NCI-H345 (cell line): ENCODE measurements around the gene PEX16.

Experiments used
- DNase-seq: peaks from one replicate; lab custom pipeline; 2025; lab: John Stamatoyannopoulos, UW

PEX16 gene

DNA sequence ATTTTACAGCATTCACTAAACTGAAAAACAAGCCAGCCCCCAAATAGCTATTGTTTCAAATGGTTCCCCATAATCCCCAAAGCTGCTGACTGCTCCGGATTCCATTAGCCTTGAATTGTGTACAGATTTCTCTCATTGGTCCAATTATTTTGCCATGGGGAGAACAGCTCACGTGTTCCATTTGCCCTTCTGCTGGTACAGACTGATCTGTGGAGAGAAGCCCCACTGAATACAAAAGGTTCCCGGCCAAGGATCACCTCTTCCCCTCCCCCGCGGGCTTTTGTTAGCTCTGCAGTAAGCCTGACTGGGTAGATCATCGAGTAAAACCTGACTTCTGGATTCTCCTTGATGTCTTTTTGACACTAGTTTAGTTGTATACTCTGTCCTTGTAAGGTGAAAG, 41.3 kb downstream of the PEX16 start:
- DNase-seq, result no peak

DNA sequence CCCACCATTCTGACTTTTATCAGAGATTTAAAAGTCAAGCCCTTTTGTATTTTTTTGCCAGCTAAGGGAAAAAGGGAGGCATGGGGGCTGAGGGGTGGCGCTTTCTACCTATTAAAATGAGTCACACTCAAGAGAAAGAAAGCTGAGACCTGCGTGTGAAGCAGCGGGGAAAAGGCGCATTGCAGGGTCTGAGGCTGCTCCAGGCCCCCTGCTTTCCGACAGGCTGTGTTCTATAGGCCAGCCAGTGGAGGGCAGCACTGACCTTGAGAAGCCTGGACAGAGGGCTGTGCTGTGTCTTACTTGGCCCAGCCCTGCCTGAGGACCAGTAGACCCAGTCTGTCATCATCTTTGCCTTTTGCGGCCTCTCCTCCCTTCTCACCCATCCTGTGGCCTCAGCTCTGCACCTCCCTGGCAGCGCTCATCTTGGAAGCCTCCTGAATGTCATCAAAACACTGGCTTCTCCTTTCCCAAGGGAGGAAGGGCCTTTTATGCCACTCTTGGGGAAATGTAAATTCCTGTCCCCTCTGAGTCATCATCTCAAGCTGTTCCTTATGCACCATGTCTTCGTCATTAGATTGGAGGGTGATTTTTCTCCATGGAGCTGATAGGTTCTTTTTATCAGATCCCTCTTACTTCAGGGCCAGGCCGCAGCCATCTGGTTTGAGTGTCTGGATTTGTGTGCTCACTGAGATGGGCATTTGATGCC, 44.9 kb downstream of the PEX16 start:
- peak; percentile 45 for DNase-seq

DNA sequence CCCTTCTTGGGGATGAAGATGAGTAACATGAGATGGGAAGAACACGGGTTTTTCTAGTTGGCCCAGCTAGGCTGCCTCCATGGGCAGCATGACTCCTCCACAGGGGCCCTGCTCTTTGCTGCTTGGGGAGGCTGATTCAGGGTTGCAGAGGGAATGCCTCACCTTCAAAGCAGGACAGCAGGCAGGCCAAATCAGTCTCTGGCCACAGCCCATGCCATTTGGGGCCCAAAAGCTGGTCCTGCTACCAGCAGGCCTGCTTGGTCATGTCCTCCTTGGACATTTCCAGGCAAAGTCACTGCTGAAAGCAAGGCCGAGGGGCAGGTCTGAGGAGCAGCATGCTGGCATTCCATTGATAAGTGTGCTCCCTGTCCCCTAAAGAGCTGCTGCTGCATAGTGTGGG, 46.0 kb downstream of the PEX16 start:
- no peak for DNase-seq

DNA sequence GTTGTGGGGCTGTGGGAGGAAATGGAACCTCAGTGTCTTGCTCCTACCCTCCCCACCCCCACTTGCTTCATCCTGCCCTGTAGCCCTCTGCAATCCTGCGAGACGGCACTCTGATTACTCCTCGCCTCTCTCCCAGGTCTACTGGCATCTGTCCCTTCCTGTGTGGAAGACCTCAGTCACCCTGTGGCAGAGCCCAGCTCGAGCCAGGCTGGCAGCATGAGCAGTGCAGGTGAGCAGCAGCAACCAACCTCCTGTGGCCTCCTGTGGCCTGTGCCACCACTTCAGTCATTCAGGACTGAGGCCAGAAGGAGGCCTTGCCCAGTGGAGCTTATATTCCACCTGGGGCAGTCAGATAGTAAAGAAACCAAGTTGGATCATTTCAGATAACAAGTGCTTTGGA, 47.0 kb downstream of the PEX16 start:
- DNase-seq, result no peak

DNA sequence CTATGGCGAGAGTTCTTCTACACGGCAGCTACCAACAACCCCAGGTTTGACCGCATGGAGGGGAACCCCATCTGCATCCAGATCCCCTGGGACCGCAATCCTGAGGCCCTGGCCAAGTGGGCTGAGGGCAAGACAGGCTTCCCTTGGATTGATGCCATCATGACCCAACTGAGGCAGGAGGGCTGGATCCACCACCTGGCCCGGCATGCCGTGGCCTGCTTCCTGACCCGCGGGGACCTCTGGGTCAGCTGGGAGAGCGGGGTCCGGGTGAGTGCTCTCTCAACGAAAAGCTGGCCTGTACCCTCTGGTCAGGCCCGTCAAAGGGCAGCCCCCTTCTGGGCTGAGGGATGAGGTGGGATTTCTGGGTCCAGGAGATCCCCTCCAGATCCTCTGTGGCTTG, 48.1 kb downstream of the PEX16 start:
- DNase-seq, result no peak

DNA sequence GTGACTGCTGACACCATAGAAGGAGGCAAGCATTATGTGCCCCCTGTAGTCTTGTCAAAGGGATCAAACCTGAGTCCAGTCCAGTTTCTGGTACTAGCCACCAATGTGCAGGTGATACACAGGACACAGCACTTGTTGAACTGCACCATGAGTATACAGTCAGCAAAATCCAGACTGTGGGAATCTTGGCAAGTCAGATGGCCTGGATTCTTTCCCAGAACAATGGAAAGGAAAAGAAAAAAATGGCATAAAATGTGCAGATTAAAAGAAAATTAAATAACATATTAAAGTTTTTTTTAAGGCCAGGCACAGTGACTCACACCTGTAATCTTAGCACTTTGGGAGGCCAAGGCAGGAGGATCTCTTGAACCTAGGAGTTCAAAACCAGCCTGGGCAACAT, 53.6 kb downstream of the PEX16 start:
- DNase-seq, result no peak

DNA sequence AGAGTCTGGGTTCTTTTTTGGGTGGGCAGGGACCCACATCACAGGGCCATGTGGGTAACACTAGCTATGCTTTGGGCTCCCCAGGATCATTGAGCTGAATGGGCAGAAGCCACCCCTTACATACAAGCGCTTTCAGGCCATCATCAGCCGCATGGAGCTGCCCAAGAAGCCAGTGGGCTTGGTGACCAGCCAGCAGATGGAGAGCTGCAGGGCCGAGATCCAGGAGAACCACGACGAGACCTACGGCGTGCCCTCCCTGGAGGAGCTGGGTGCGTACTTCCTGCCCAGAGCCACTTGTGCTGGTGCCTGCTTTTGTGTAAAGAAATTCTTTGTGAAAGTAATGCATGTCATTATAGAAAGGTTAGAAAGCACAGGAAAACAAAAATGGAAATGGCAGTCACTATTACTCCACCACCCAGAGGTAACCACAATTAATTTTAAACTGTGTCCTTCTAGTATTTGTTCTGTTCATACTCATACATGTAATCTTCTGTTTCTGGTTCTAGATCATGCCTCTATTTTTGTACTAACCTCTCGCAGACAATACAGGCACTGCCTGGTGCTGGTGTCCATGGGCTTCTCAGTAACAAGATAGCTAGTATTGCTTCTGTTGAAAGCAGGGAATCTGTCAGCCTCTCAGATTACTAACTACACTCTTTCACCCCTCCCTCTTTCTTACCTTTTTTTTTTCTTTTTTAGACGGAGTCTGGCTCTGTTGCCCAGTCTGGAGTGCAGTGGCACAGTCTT, 56.7 kb downstream of the PEX16 start:
- no peak for DNase-seq

DNA sequence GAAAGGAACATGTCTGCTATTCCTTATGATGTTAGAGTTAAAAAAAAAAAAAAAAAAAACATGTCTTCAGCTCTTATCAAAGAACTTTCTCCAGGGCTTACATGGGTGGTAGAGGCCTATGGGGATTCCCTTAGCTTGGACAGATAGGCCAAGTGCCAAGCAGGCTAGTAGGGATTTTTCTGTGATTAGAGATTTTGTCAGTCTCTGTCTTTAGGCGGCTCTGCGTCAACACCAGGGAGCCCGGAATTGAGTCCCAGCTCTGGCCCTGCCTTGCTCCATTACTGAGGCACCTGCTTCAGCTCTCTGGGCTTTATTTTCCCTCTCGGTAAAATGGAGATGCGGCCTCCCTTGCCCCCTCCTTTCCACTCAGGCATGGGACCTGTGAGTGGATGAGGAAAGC, 57.3 kb downstream of the PEX16 start:
- DNase-seq, result no peak
